Frontal cortex (tissue), 4 donors: Measurements from ENCODE around the gene HNRNPUL1. TPM values are rescaled to one million over a fixed set of nuclear protein-coding genes. Genes with fewer than 3 reads are reported as not detected.
"Not testable (repeated sequence)": the region's sequence is repeated elsewhere in the genome, so short reads cannot be mapped to it uniquely, and the experiment has no call there.

Experiments
- DNase-seq, 2 donors: peaks; one replicate each; pipeline ENCODE4 v3.0.0; 2012; ENCODE audit warnings: low spot score in 2 of 2
- FAIRE-seq: peaks from 2 replicates; lab custom pipeline; 2012; peaks lifted over from hg19 to GRCh38; lab: Jason Lieb, UNC
- total RNA-seq: library from RNA; depleted of rRNA; stranded (reverse); fragments of >200 nt; gene quantifications from one replicate; pipeline ENCODE4 v1.2.3, GENCODE V29; 2014
- donor health status: control.
- donor health status: control.
- donor health status: control.

The HNRNPUL1 gene
- 51.8 TPM for total RNA-seq

GRCh38 chr19:41263850-41264580 lies at the start of gene HNRNPUL1:
TSS of gene HNRNPUL1 (plus strand) at chr19:41264372. CDS start at chr19:41264504, 132 bp downstream.
- peak; percentile 98 for DNase-seq
- peak; percentile 99 for FAIRE-seq

- FAIRE-seq (no peak), DNase-seq (no peak)
Observed at GRCh38 chr19:41217741-41218140, 46.4 kb upstream of the HNRNPUL1 start.

- FAIRE-seq = no peak
- no peak for DNase-seq
Observed at GRCh38 chr19:41218249-41218614, 45.9 kb upstream of the HNRNPUL1 start.

GRCh38 chr19:41218615-41219507 lies 45.3 kb upstream of the HNRNPUL1 start, which contains the start of gene AXL:
TSS of gene AXL (plus strand) at chr19:41219223. CDS start at chr19:41219393, 170 bp downstream.
- peak; percentile 55 to 64 for DNase-seq
- FAIRE-seq = no peak

- no peak for DNase-seq
- FAIRE-seq = no peak
Observed at GRCh38 chr19:41219924-41220567, 44.1 kb upstream of the HNRNPUL1 start.

- DNase-seq (no peak), FAIRE-seq (no peak)
Observed at GRCh38 chr19:41220811-41221210, 43.4 kb upstream of the HNRNPUL1 start.

GRCh38 chr19:41221514-41222205 lies 42.5 kb upstream of the HNRNPUL1 start:
- no peak for DNase-seq
- FAIRE-seq = no peak

- DNase-seq = no peak
- FAIRE-seq = no peak
Observed at GRCh38 chr19:41222240-41222639, 41.9 kb upstream of the HNRNPUL1 start.

GRCh38 chr19:41223431-41224234 lies 40.5 kb upstream of the HNRNPUL1 start:
- no peak for FAIRE-seq

GRCh38 chr19:41224632-41225031 lies 39.5 kb upstream of the HNRNPUL1 start:
- DNase-seq = no peak
- no peak for FAIRE-seq

More at GRCh38 chr19:41223431-41224234, 40.5 kb upstream of the HNRNPUL1 start:
- DNase-seq = no peak

- DNase-seq (peak in 1 of 2 donors; percentile 54), FAIRE-seq (no peak)
Observed at GRCh38 chr19:41225238-41226052, 38.7 kb upstream of the HNRNPUL1 start.

- peak; percentile 62 to 71 for DNase-seq
- FAIRE-seq = no peak
Observed at GRCh38 chr19:41226053-41226873, 37.9 kb upstream of the HNRNPUL1 start.

GRCh38 chr19:41226874-41227390 lies 37.2 kb upstream of the HNRNPUL1 start:
- FAIRE-seq = no peak
- no peak for DNase-seq

- no peak for DNase-seq
- FAIRE-seq = no peak
Observed at GRCh38 chr19:41228486-41228885, 35.7 kb upstream of the HNRNPUL1 start.

GRCh38 chr19:41229338-41229737 lies 34.8 kb upstream of the HNRNPUL1 start:
- not testable (repeated sequence) for FAIRE-seq

GRCh38 chr19:41230067-41230857 lies 33.9 kb upstream of the HNRNPUL1 start:
- DNase-seq (no peak), FAIRE-seq (no peak)

More at GRCh38 chr19:41229338-41229737, 34.8 kb upstream of the HNRNPUL1 start:
- not testable (repeated sequence) for DNase-seq
